ENCODE results near the gene GTF2H1. TPM values are rescaled to one million over a fixed set of nuclear protein-coding genes. Genes with fewer than 3 reads are reported as not detected.

GTF2H1 gene
- total RNA-seq, 1 experiment from 2014 or later: 74.3 TPM

Other genes starting within 250 kb of the GTF2H1 start
- gene SAAL1, start 216.5 kb upstream of the GTF2H1 start, total RNA-seq (2014; rRNA removed): 23.8 and 28.8 TPM in 2 replicates
- not detected in 2 replicates for gene MRGPRX3, start 190.0 kb upstream of the GTF2H1 start, total RNA-seq (2014; rRNA removed)
- gene MRGPRX4, start 149.7 kb upstream of the GTF2H1 start, total RNA-seq (2014; rRNA removed): not detected in 2 replicates
- gene SAA4, start 85.8 kb upstream of the GTF2H1 start, total RNA-seq (2014; rRNA removed): not detected in 2 replicates
- not detected in 2 replicates for gene SAA2, start 73.9 kb upstream of the GTF2H1 start, total RNA-seq (2014; rRNA removed)
- 1.7 and 1.9 TPM in 2 replicates for gene SAA1, start 56.3 kb upstream of the GTF2H1 start, total RNA-seq (2014; rRNA removed)
- 29.0 and 34.6 TPM in 2 replicates for gene HPS5, start 427 bp upstream of the GTF2H1 start, total RNA-seq (2014; rRNA removed)
- 1,725 and 1,848 TPM in 2 replicates for gene LDHA, start 72.0 kb downstream of the GTF2H1 start, total RNA-seq (2014; rRNA removed)
- gene LDHC, start 89.8 kb downstream of the GTF2H1 start, total RNA-seq (2014; rRNA removed): not detected in 2 replicates
- not detected in 2 replicates for gene LDHAL6A, start 133.3 kb downstream of the GTF2H1 start, total RNA-seq (2014; rRNA removed)
- gene TSG101, start 204.4 kb downstream of the GTF2H1 start, total RNA-seq (2014; rRNA removed): 125 and 142 TPM in 2 replicates

Data from LHCN-M2 (cell line).